CD4-positive, alpha-beta T cell treated with Interleukin-17A for 4 hours (primary cell): ENCODE data around the gene CAB39.

Source experiments
- DNase-seq: peaks from one replicate; pipeline ENCODE4 v3.0.0-alpha.2; 2020; ENCODE audit warnings: mixed read lengths

The CAB39 gene

GRCh38 chr2:230712443-230713330, at the start of gene CAB39:
Gene CAB39 (plus strand): TSS chr2:230712842. CDS start chr2:230760002, 47,160 bp downstream.
- peak; percentile 91 for DNase-seq

GRCh38 chr2:230664128-230664527, 48.5 kb upstream of the CAB39 start:
- DNase-seq: peak; percentile 35

GRCh38 chr2:230664844-230665243, 47.8 kb upstream of the CAB39 start:
- no peak for DNase-seq

GRCh38 chr2:230665263-230665691, 47.4 kb upstream of the CAB39 start:
- no peak for DNase-seq

- DNase-seq: no peak
Observed at GRCh38 chr2:230666446-230666845, 46.2 kb upstream of the CAB39 start.

GRCh38 chr2:230666885-230667712, 45.5 kb upstream of the CAB39 start:
- no peak for DNase-seq

GRCh38 chr2:230668184-230668938, 44.3 kb upstream of the CAB39 start:
- DNase-seq: peak; percentile 43

- DNase-seq: no peak
Observed at GRCh38 chr2:230668939-230669303, 43.7 kb upstream of the CAB39 start.

- no peak for DNase-seq
Observed at GRCh38 chr2:230669386-230669950, 43.2 kb upstream of the CAB39 start.

GRCh38 chr2:230671117-230671516, 41.5 kb upstream of the CAB39 start:
- no peak for DNase-seq

- no peak for DNase-seq
Observed at GRCh38 chr2:230672836-230673235, 39.8 kb upstream of the CAB39 start.

GRCh38 chr2:230674401-230674800, 38.2 kb upstream of the CAB39 start:
- no peak for DNase-seq

GRCh38 chr2:230674966-230675672, 37.5 kb upstream of the CAB39 start:
- DNase-seq: no peak

GRCh38 chr2:230676546-230676945, 36.1 kb upstream of the CAB39 start:
- DNase-seq: no peak

- DNase-seq: no peak
Observed at GRCh38 chr2:230677201-230677946, 35.3 kb upstream of the CAB39 start.

- DNase-seq: no peak
Observed at GRCh38 chr2:230678018-230678417, 34.6 kb upstream of the CAB39 start.

- DNase-seq: no peak
Observed at GRCh38 chr2:230678451-230678850, 34.2 kb upstream of the CAB39 start.

- DNase-seq: no peak
Observed at GRCh38 chr2:230680463-230681170, 32.0 kb upstream of the CAB39 start.

- DNase-seq: no peak
Observed at GRCh38 chr2:230681171-230681545, 31.5 kb upstream of the CAB39 start.

GRCh38 chr2:230682546-230682945, 30.1 kb upstream of the CAB39 start:
- DNase-seq: no peak
